Activated naive CD4-positive, alpha-beta T cell treated with anti-CD3 and anti-CD28 coated beads, Interleukin-2, amount 50 U/mL, for 24 hours (primary cell): ENCODE measurements around the gene TJAP1.
"Not testable (repeated sequence)": the region's sequence is repeated elsewhere in the genome, so short reads cannot be mapped to it uniquely, and the experiment has no call there.

Experiments
- H3K27ac Mint-ChIP-seq: one replicate; pipeline ENCODE4 v1.8.0; 2021; ENCODE audit warnings: mild to moderate bottlenecking, mixed read lengths
- H3K27me3 Mint-ChIP-seq: one replicate; pipeline ENCODE4 v1.8.0; 2021; ENCODE audit warnings: mixed read lengths
- H3K36me3 Mint-ChIP-seq: one replicate; pipeline ENCODE4 v1.8.0; 2021; ENCODE audit warnings: mixed read lengths
- H3K4me1 Mint-ChIP-seq: one replicate; pipeline ENCODE4 v1.8.0; 2021; ENCODE audit warnings: mixed read lengths
- H3K4me3 Mint-ChIP-seq: one replicate; pipeline ENCODE4 v1.8.0; 2021; ENCODE audit warnings: mild to moderate bottlenecking, mixed read lengths
- H3K9me3 Mint-ChIP-seq: one replicate; pipeline ENCODE4 v1.8.0; 2021; ENCODE audit warnings: mixed read lengths

The TJAP1 gene

DNA sequence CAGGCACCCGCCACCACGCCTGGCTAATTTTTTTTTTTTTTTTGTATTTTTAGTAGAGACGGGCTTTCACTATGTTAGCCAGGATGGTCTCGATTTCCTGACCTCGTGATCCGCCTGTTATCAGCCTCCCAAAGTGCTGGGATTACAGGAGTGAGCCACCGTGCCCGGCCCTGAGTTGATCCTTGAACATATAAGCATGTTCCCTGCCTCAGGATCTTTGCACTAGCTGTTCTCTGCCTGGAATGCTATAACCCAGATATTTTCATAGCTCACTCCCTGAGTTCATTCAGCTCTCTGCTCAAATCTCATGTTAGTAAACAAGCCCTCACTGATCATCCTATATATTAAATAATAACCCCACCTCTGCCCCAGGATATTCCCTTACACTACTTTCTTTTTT lies 13.0 kb upstream of the TJAP1 start:
- Mint-ChIP-seq H3K27ac (no peak overlapping the region), H3K9me3 (no peaks in the 10 kb centered on the region), H3K4me3 (no peak overlapping the region), H3K27me3 (peaks cover 5% of the 10 kb centered on the region), H3K36me3 (no peaks in the 10 kb centered on the region), H3K4me1 (peaks cover 3% of the 10 kb centered on the region)

DNA sequence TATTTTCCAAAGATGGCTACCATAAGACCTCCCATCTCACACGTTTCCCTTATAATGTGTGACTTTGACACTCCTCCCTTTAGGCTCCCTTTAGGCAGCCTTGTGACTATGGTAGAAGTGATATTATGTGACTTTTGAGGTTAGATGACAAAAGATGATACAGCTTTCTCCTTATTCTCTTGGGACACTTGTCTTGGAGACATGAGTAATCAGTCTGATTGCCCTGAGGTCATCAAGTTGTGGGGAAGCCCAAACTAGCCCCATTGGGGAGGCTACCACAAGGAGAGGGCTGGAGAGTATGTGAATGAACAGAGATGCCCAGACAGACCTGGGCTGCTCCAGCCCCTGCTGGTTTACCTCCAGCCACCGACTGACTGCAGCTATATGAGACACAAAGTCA lies 11.4 kb upstream of the TJAP1 start:
- peaks cover 8% of the 10 kb centered on the region for H3K27me3 Mint-ChIP-seq
- H3K4me1 Mint-ChIP-seq, result no peaks in the 10 kb centered on the region
- H3K9me3 Mint-ChIP-seq, result no peaks in the 10 kb centered on the region
- no peaks in the 10 kb centered on the region for H3K36me3 Mint-ChIP-seq
- no peak overlapping the region for H3K27ac Mint-ChIP-seq
- H3K4me3 Mint-ChIP-seq, result no peak overlapping the region

DNA sequence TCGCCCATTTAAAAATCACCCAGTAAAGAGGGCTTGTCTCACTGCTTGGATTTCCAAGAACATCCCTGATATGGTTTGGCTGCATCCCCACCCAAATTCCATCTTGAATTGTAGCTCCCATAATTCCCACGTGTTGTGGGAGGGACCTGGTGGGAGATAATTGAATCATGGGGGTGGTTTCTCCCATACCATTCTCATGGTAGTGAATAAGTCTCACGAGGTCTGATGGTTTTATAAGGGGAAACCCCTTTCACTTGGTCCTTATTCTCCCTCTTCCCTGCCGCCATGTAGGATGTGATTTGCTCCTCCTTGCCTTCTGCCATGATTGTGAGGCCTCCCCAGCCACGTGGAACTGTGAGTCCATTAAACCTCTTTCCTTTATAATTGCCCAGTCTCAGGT lies 10.1 kb upstream of the TJAP1 start:
- H3K27me3 Mint-ChIP-seq, H3K27ac Mint-ChIP-seq, H3K4me1 Mint-ChIP-seq, H3K4me3 Mint-ChIP-seq, H3K9me3 Mint-ChIP-seq, H3K36me3 Mint-ChIP-seq: not testable (repeated sequence)

DNA sequence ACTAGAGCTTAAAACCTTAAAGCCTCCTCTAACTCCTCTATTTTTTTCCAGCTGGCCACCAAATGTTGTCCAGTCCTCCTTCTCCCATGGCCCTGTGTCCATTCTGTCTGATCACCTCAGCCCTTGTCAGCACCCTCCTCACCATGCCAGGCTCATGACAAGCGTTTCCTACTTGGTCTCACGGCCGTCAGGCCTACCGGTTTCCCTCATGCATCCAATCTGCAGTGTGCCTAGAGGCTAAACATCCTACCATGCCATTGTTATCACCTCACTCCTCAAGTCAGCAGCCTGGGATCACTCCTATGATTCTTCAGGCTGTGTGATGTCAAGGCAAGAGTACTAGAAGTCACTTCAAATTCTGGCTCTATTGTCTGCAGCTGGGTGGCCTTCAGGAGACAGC lies 9.6 kb upstream of the TJAP1 start:
- Mint-ChIP-seq H3K36me3 (no peaks in the 10 kb centered on the region), H3K27me3 (peaks cover 5% of the 10 kb centered on the region), H3K4me3 (no peak overlapping the region), H3K4me1 (no peaks in the 10 kb centered on the region), H3K9me3 (no peaks in the 10 kb centered on the region), H3K27ac (no peak overlapping the region)

DNA sequence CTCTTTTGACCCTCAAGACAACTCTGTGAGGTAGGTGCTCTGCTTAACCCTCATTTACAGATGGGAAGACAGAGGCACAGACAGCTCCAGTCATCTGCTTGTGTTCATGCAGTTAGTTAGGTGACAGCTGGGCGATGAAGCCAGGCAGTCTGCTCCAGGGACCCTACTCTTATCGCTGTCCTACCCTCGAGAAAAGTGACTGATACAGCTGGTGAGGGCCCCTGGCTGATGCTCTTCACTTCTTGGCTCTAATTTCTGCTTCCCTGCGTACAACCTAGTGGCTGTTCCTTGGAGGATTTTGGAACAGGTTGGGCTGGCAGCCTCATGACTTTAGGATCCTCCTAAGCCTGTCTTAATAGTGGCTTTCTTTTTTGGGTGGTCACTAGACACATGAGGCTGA lies 9.1 kb upstream of the TJAP1 start:
- no peaks in the 10 kb centered on the region for H3K4me1 Mint-ChIP-seq
- no peak overlapping the region for H3K4me3 Mint-ChIP-seq
- H3K9me3 Mint-ChIP-seq, result no peaks in the 10 kb centered on the region
- no peaks in the 10 kb centered on the region for H3K36me3 Mint-ChIP-seq
- peaks cover 5% of the 10 kb centered on the region for H3K27me3 Mint-ChIP-seq
- no peak overlapping the region for H3K27ac Mint-ChIP-seq

DNA sequence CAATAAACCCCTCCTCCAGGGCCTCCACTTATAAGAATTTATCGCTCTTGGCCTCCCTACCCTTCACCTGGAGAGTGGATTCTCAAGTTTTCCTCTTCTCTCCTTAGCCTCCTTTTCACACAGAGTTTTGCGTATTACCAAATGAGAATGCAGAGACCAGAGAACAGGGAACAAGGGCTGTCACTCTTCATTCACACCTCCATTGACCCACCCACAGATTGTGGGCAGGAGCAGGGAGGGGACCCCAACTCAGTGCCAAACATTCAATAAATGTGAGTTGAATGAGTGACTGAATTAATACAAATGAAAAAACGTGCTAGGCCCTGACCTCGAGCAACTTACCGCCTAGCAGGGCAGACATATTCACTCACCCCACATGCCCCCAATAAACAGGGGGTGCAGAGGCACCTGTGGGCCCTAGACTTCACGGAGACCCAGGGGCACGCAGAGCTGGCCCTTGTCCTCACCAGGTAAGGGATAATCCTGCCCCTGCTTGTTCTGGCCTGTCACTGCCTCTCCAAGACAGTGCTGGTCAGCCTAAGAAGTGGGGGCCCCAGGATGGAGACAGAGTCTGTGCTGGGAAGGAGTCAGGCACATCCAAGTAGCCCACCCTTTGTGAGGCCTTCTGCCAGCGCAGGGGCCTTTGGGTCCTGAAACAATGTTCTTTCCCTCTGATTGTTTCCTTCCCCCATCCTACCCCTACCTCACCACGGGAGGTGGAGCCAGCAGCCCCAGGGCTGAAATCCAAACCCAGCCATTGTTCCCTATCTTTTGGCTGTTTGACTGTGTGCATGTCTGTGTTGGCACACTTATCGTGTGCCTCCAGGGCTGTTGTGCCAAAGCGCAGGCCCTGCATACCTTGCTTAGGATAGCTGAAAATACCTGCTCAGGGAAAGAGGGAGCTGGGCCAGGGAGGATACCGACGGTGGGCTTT lies 8.4 kb upstream of the TJAP1 start:
- no peak overlapping the region for H3K27ac Mint-ChIP-seq
- no peaks in the 10 kb centered on the region for H3K9me3 Mint-ChIP-seq
- no peak overlapping the region for H3K4me3 Mint-ChIP-seq
- H3K27me3 Mint-ChIP-seq, result peaks cover 5% of the 10 kb centered on the region
- no peaks in the 10 kb centered on the region for H3K36me3 Mint-ChIP-seq
- no peaks in the 10 kb centered on the region for H3K4me1 Mint-ChIP-seq

DNA sequence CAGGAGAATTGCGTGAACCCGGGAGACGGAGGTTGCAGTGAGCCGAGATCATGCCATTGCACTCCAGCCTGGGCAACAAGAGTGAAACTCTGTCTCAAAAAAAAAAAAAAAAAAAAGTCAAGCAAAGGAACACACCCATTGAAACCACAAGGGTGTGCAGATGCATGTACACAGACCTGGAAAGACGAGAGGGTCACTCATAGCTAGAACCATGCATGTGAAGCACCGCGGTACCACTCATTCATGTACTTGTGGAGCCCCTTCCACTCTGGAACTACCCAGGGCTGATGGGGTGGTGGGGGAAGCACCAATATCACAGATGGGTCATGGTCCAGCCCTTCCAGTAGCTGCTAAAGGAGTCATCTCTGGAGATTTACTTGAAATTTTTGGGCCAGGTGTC lies 7.4 kb upstream of the TJAP1 start:
- no peaks in the 10 kb centered on the region for H3K4me1 Mint-ChIP-seq
- no peaks in the 10 kb centered on the region for H3K9me3 Mint-ChIP-seq
- no peak overlapping the region for H3K27ac Mint-ChIP-seq
- H3K4me3 Mint-ChIP-seq, result no peak overlapping the region
- H3K36me3 Mint-ChIP-seq, result no peaks in the 10 kb centered on the region
- H3K27me3 Mint-ChIP-seq, result peaks cover 5% of the 10 kb centered on the region

DNA sequence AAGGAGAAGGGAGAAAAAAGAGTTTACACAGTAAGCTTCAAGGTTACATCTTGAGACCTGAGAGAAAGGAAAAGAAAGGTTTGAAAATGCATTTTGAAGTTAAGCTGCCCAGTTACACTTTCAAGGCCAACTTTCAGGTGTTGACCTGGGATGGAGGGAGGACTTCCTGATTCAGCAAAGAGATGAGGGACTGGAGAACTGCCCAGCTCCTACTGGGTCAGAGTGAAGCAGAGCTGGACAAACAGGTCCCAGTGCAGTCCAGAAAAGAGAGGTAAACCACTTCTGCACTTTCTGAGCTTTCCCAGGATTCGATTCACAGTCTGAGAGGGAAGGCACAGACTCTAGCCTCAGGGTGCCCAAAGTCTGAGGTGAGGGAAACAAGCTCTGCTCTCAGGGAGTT lies 6.0 kb upstream of the TJAP1 start:
- no peaks in the 10 kb centered on the region for H3K36me3 Mint-ChIP-seq
- no peak overlapping the region for H3K4me3 Mint-ChIP-seq
- H3K27me3 Mint-ChIP-seq, result peaks cover 5% of the 10 kb centered on the region
- H3K27ac Mint-ChIP-seq, result peak overlapping the region; percentile 6
- peaks cover under 1% of the 10 kb centered on the region for H3K4me1 Mint-ChIP-seq
- H3K9me3 Mint-ChIP-seq, result no peaks in the 10 kb centered on the region

DNA sequence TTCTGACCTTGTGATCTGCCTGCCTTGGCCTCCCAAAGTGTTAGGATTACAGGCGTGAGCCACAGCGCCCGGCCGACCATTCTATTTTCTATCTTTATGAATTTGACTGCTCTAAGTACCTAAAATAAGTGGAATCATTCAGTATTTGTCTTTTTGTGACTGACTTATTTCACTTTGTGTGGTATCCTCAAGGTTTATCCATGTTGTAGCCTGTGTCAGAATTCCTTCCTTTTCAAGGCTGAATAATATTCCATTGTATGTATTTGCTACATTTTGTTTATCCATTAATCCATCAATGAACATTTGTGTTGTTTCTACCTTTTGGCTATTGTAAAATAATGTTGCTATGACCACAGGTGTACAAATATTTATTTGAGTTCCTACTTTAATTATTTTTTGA lies 4.9 kb upstream of the TJAP1 start:
- Mint-ChIP-seq H3K4me1 (peaks cover 11% of the 10 kb centered on the region), H3K27me3 (peaks cover 5% of the 10 kb centered on the region), H3K27ac (no peak overlapping the region), H3K9me3 (no peaks in the 10 kb centered on the region), H3K4me3 (no peak overlapping the region), H3K36me3 (no peaks in the 10 kb centered on the region)

DNA sequence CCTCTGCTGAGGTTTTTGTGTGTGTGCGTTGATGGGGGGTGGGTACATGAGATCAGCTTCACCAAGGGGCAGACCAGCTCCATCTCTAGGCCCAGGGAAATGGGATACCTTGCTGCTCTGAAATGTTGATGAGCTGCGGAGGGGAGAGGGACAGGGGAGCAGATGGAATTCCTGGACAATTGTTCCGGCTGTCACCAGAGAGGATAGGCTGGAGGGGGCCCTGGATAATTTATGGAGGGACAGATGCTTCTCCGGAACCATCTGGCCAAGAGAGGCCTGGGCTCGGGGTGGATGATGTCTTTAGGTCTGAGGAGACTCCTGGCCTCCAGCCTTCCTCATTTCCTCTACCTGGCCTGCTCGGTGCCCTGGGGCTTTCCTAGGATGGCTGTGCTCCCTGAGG lies 1.9 kb upstream of the TJAP1 start:
- Mint-ChIP-seq H3K4me3 (no peak overlapping the region), H3K27me3 (no peaks in the 10 kb centered on the region), H3K36me3 (no peaks in the 10 kb centered on the region), H3K27ac (no peak overlapping the region), H3K4me1 (peaks cover 35% of the 10 kb centered on the region), H3K9me3 (no peaks in the 10 kb centered on the region)

DNA sequence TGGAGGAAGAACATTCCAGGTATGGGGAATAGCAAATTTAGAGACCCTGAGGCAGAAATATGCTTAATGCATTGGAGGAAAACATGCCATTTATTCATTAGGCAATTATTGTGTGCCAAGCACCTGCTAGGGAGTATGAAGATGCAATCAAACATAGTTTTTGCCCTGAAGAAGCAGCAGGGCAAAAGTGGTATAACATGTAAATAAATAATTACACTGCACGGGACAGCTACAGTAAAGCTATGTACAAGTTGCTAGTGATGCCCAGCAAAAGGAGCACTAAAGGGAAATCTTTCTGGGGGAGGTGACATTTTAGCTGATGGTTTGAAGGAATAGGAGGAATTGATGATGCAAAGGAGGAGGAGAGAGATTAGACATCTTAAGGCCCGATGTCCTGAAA lies 624 bp upstream of the TJAP1 start:
- Mint-ChIP-seq H3K4me1 (peaks cover 44% of the 10 kb centered on the region), H3K36me3 (no peaks in the 10 kb centered on the region), H3K9me3 (no peaks in the 10 kb centered on the region), H3K4me3 (peak overlapping the region; percentile 94), H3K27me3 (no peaks in the 10 kb centered on the region), H3K27ac (peak overlapping the region; percentile 88)

DNA sequence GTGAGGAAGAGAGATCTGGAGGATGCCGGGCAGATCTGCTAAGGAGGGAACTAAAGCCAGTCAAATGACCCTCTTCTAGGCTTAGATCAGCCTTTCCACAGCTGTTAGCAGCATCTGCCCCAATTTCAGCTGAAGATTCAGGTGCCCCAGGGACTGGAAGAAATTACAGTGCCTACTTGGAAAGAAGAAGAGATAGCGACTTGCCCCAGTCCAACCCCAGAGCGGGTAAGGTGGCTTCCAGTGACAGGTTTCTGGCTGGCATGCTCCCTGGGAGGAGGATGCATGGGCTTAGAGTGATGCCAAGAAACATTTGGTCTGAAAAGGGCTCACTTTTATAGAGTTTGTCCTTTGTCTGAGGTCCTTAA lies 620 bp downstream of the TJAP1 start:
- no peaks in the 10 kb centered on the region for H3K36me3 Mint-ChIP-seq
- H3K9me3 Mint-ChIP-seq, result no peaks in the 10 kb centered on the region
- no peaks in the 10 kb centered on the region for H3K27me3 Mint-ChIP-seq
- peak overlapping the region; percentile 88 for H3K27ac Mint-ChIP-seq
- peak overlapping the region; percentile 94 for H3K4me3 Mint-ChIP-seq
- peaks cover 53% of the 10 kb centered on the region for H3K4me1 Mint-ChIP-seq

DNA sequence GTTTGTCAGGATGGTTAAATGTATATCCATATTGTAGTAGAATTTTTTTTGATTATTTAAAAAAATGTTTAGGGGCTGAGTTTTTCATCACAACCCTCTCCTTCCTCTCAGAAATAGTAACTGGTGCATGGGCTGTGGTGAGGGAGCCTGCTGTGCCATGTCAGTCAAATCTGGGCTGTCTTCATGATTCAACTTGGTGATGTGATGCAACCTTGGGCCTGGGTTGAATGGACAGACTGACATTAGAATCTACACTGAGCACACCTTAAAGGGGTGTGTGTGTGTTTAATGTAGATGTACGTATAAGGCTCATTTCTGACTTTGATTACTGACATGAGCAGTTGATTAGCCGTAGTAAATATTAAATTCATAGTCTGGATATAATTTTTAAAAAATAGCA lies 3.7 kb downstream of the TJAP1 start:
- no peaks in the 10 kb centered on the region for H3K9me3 Mint-ChIP-seq
- H3K27ac Mint-ChIP-seq, result no peak overlapping the region
- peaks cover 59% of the 10 kb centered on the region for H3K4me1 Mint-ChIP-seq
- no peaks in the 10 kb centered on the region for H3K36me3 Mint-ChIP-seq
- H3K4me3 Mint-ChIP-seq, result no peak overlapping the region
- H3K27me3 Mint-ChIP-seq, result no peaks in the 10 kb centered on the region

DNA sequence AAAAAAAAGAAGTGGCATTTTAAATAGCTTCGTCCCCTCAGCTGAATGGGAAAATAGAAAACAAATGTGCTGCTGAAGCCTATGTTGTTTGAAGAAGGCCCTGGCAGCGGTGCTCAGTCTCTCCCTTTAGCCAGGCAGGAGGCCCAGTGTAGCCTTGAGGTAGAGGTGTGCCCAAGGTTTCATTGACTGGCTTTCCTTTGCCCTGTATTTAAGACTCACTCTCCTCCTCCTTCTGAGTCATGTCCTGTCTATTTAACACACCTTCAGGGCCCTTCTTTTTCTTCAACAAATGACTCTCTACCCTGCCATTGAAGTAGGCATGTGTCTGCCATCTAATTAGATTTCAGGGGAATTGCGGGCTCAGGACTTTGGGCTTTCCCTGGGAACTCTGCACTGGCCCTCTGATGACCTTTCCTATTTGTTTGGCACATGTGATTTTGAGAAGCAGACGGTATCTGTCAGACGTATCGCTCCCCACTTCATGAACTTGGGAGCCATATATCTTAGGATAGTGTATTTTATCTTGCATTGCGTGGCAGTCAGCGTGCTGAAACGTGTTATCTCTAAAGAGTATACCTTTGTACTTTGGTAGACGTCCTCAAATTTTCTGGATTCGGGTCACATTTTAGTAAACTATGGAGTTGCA lies 4.3 kb downstream of the TJAP1 start:
- no peaks in the 10 kb centered on the region for H3K36me3 Mint-ChIP-seq
- no peak overlapping the region for H3K4me3 Mint-ChIP-seq
- H3K27ac Mint-ChIP-seq, result no peak overlapping the region
- H3K4me1 Mint-ChIP-seq, result peaks cover 55% of the 10 kb centered on the region
- H3K9me3 Mint-ChIP-seq, result no peaks in the 10 kb centered on the region
- no peaks in the 10 kb centered on the region for H3K27me3 Mint-ChIP-seq

DNA sequence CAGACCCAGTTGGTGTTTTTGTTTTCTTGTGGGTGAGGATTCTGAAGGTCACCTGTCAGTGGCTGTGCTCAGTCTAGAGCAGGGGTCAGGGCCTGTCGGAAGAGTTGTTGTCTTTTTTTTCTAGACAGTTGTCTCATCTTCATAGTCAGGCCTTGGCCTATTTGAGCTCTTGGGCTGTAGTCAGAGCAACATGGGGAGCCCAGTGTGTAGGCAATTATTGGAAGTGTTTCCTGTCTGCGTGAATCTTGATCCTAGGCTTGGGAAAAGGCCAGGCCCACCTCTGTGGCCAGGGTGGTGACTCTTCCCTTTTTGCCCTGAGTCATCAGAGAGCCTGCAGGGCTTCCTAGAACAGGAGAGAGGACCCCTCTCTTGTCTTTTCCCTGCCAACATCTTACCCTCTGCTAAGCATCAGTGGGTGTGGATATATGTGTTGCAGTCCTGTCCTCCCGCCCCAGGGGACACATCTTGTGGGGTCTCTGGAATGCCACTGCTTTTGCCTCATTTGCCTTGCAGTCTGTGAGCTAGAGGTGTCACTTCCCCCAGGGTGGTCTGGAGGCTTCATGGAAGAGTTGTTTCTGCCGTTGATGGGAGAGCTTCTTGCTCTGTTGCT lies 11.4 kb downstream of the TJAP1 start:
- no peaks in the 10 kb centered on the region for H3K27me3 Mint-ChIP-seq
- no peak overlapping the region for H3K27ac Mint-ChIP-seq
- no peaks in the 10 kb centered on the region for H3K9me3 Mint-ChIP-seq
- no peaks in the 10 kb centered on the region for H3K36me3 Mint-ChIP-seq
- peaks cover 23% of the 10 kb centered on the region for H3K4me1 Mint-ChIP-seq
- H3K4me3 Mint-ChIP-seq, result no peak overlapping the region
